AG04450 (cell line): ENCODE data around the gene POU6F2. TPM values are rescaled to one million over a fixed set of nuclear protein-coding genes. Genes with fewer than 3 reads are reported as not detected.

ENCODE experiments used
- CTCF ChIA-PET: fragments of 300-600, 350-600 bp; formaldehyde crosslinking; extraction: SDS; loops from one replicate; lab custom pipeline; 2022; ENCODE audit warnings: antibody characterized with exemption, inconsistent platforms; lab: Charles Lee
- POLR2A ChIA-PET: fragments of 350-600 bp; formaldehyde crosslinking; extraction: SDS; loops from one replicate; lab custom pipeline; 2021; ENCODE audit warnings: antibody characterized with exemption, inconsistent platforms; lab: Yijun Ruan, JAX
- DNase-seq: peaks from one replicate; pipeline ENCODE4 v3.0.0-alpha.2; 2011; ENCODE audit warnings: low read depth, low spot score
- H3K27ac ChIP-seq: one replicate; pipeline ENCODE4 v1.5.1; 2012; ENCODE audit warnings: low read depth, low read length, control low read depth
- H3K27me3 ChIP-seq: one replicate; pipeline ENCODE4 v1.6.0; 2012; ENCODE audit warnings: low read length; ENCODE audit not compliant: control insufficient read depth, insufficient read depth
- H3K4me3 ChIP-seq: 2 replicates; pipeline ENCODE4 v1.5.1; 2011; ENCODE audit warnings: mild to moderate bottlenecking, low read depth, low read length, control low read depth
- H3K9me3 ChIP-seq: 2 replicates; pipeline ENCODE4 v1.5.1; 2012; ENCODE audit warnings: low read length; ENCODE audit not compliant: control insufficient read depth, insufficient read depth
- CTCF ChIP-seq: IDR thresholded peaks from 2 replicates; pipeline ENCODE4 v1.5.1; 2011; ENCODE audit warnings: low read depth, low read length, control low read depth, inconsistent platforms
- polyA plus RNA-seq: library from polyadenylated mRNA; depleted of rRNA; stranded (reverse); fragments of >200 nt; gene quantifications from 2 replicates; pipeline ENCODE4 v1.2.3, GENCODE V29; 2011

Gene POU6F2
- polyA plus RNA-seq, 1 experiment: not detected

GRCh38 chr7:39084349-39084748 is 106.6 kb downstream of the POU6F2 start:
- no peak overlapping the region for H3K4me3 ChIP-seq
- H3K9me3 ChIP-seq: no peaks in the 10 kb centered on the region
- H3K27ac ChIP-seq: no peak overlapping the region
- peaks cover 2% of the 10 kb centered on the region for H3K27me3 ChIP-seq
- DNase-seq: no peak
- ChIA-PET CTCF (interaction anchor here (0.7 to 1.1 kb wide), 2 partner anchors 9 to 120 kb away, joined by 3 to 4 read pairs; no protein-coding TSS in a partner anchor), POLR2A (no interaction called here)
- no peak for TF ChIP-seq CTCF

- Histone ChIP-seq H3K9me3 (no peaks in the 10 kb centered on the region), H3K27me3 (peaks cover 2% of the 10 kb centered on the region), H3K27ac (no peak overlapping the region), H3K4me3 (no peak overlapping the region)
- no peak for TF ChIP-seq CTCF
- POLR2A ChIA-PET: no interaction called here
- CTCF ChIA-PET: interaction anchor here (0.7 kb wide), 1 partner anchor 120 kb away, joined by 4 read pairs; no protein-coding TSS in a partner anchor
- no peak for DNase-seq
Observed at GRCh38 chr7:39085189-39085588, 107.5 kb downstream of the POU6F2 start.

GRCh38 chr7:39085590-39086049 is 107.9 kb downstream of the POU6F2 start:
- no peak for DNase-seq
- Histone ChIP-seq H3K27ac (no peak overlapping the region), H3K27me3 (peaks cover 2% of the 10 kb centered on the region), H3K9me3 (no peaks in the 10 kb centered on the region), H3K4me3 (no peak overlapping the region)
- ChIA-PET POLR2A (no interaction called here), CTCF (no interaction called here)
- TF ChIP-seq CTCF: no peak

- Histone ChIP-seq H3K9me3 (no peaks in the 10 kb centered on the region), H3K4me3 (no peak overlapping the region), H3K27ac (no peak overlapping the region), H3K27me3 (peaks cover 2% of the 10 kb centered on the region)
- ChIA-PET POLR2A (no interaction called here), CTCF (no interaction called here)
- DNase-seq: no peak
- TF ChIP-seq CTCF: no peak
Observed at GRCh38 chr7:39086638-39087360, 109.1 kb downstream of the POU6F2 start.
